Skeletal muscle tissue (tissue), 4 donors: ENCODE results near the gene SLC5A10. TPM values are rescaled to one million over a fixed set of nuclear protein-coding genes. Genes with fewer than 3 reads are reported as not detected.

Experiments
- H3K27ac ChIP-seq: one replicate; pipeline ENCODE4 v1.7.0; 2013; ENCODE audit warnings: mild to moderate bottlenecking, low read depth, low read length, inconsistent platforms
- H3K27me3 ChIP-seq, 3 donors: one replicate each; pipeline ENCODE4 v1.7.0; 2013; ENCODE audit warnings: low read length in 3 of 3; ENCODE audit not compliant: control insufficient read depth in 3 of 3, insufficient read depth in 3 of 3
- H3K36me3 ChIP-seq, 3 donors: one replicate each; pipeline ENCODE4 v1.7.0; 2013; ENCODE audit warnings: low read length in 3 of 3; ENCODE audit not compliant: control insufficient read depth in 3 of 3, insufficient read depth in 3 of 3
- H3K4me1 ChIP-seq, 3 donors: one replicate each; pipeline ENCODE4 v1.7.0; 2013; ENCODE audit warnings: low read length in 3 of 3, mild to moderate bottlenecking in 3 of 3; ENCODE audit not compliant: control insufficient read depth in 3 of 3, insufficient read depth in 3 of 3
- H3K4me3 ChIP-seq, 3 donors: one replicate each; pipeline ENCODE4 v1.7.0; 2013; ENCODE audit warnings: low read length in 3 of 3
- H3K9ac ChIP-seq, 3 donors: one replicate each; pipeline ENCODE4 v1.7.0; 2013; ENCODE audit warnings: low read length in 3 of 3, mild to moderate bottlenecking in 3 of 3, moderate library complexity in 2 of 3, low read depth in 1 of 3
- H3K9me3 ChIP-seq, 3 donors: one replicate each; pipeline ENCODE4 v1.7.0; 2013; ENCODE audit warnings: low read length in 3 of 3; ENCODE audit not compliant: control insufficient read depth in 3 of 3
- total RNA-seq: library from RNA; depleted of rRNA; stranded (reverse); fragments of >200 nt; gene quantifications from one replicate; pipeline ENCODE4 v1.2.3, GENCODE V29; 2014
- donor health status: Osteomylitis.

The SLC5A10 gene
- total RNA-seq, 1 donor from 2014 or later: not detected

- Histone ChIP-seq H3K36me3 (no peaks in the 10 kb centered on the region), H3K4me3 (no peak overlapping the region), H3K27ac (no peak overlapping the region), H3K4me1 (peaks cover 0 to 7% (median 4%) of the 10 kb centered on the region in 3 donors), H3K9ac (no peak overlapping the region), H3K9me3 (no peaks in the 10 kb centered on the region), H3K27me3 (no peaks in the 10 kb centered on the region)
Measured at GRCh38 chr17:18988546-18989173, 36.7 kb downstream of the SLC5A10 start.

GRCh38 chr17:18990331-18990730 is 38.4 kb downstream of the SLC5A10 start:
- H3K4me3 ChIP-seq: no peak overlapping the region
- no peak overlapping the region for H3K27ac ChIP-seq
- H3K4me1 ChIP-seq: peaks cover 0 to 7% (median 4%) of the 10 kb centered on the region in 3 donors
- H3K27me3 ChIP-seq: no peaks in the 10 kb centered on the region
- H3K9me3 ChIP-seq: no peaks in the 10 kb centered on the region
- H3K9ac ChIP-seq: no peak overlapping the region
- no peaks in the 10 kb centered on the region for H3K36me3 ChIP-seq

GRCh38 chr17:18991531-18992315 is 39.8 kb downstream of the SLC5A10 start:
- H3K27ac ChIP-seq: no peak overlapping the region
- H3K9me3 ChIP-seq: no peaks in the 10 kb centered on the region
- no peak overlapping the region for H3K9ac ChIP-seq
- peaks cover 0 to 7% (median 4%) of the 10 kb centered on the region in 3 donors for H3K4me1 ChIP-seq
- H3K36me3 ChIP-seq: no peaks in the 10 kb centered on the region
- H3K4me3 ChIP-seq: no peak overlapping the region
- no peaks in the 10 kb centered on the region for H3K27me3 ChIP-seq

- Histone ChIP-seq H3K4me1 (peaks cover 0 to 7% (median 4%) of the 10 kb centered on the region in 3 donors), H3K9me3 (no peaks in the 10 kb centered on the region), H3K27ac (no peak overlapping the region), H3K27me3 (no peaks in the 10 kb centered on the region), H3K4me3 (no peak overlapping the region), H3K36me3 (no peaks in the 10 kb centered on the region), H3K9ac (no peak overlapping the region)
Measured at GRCh38 chr17:18992454-18993130, 40.6 kb downstream of the SLC5A10 start.

GRCh38 chr17:18993905-18994526 is 42.1 kb downstream of the SLC5A10 start:
- no peaks in the 10 kb centered on the region for H3K36me3 ChIP-seq
- H3K4me1 ChIP-seq: no peaks in the 10 kb centered on the region
- H3K27ac ChIP-seq: no peak overlapping the region
- H3K27me3 ChIP-seq: no peaks in the 10 kb centered on the region
- no peaks in the 10 kb centered on the region for H3K9me3 ChIP-seq
- H3K4me3 ChIP-seq: no peak overlapping the region
- H3K9ac ChIP-seq: no peak overlapping the region

GRCh38 chr17:18994631-18995030 is 42.7 kb downstream of the SLC5A10 start:
- Histone ChIP-seq H3K9ac (no peak overlapping the region), H3K9me3 (no peaks in the 10 kb centered on the region), H3K27ac (no peak overlapping the region), H3K4me1 (no peaks in the 10 kb centered on the region), H3K36me3 (no peaks in the 10 kb centered on the region), H3K4me3 (no peak overlapping the region), H3K27me3 (no peaks in the 10 kb centered on the region)

GRCh38 chr17:18995220-18995619 is 43.3 kb downstream of the SLC5A10 start:
- Histone ChIP-seq H3K9me3 (no peaks in the 10 kb centered on the region), H3K4me3 (no peak overlapping the region), H3K9ac (no peak overlapping the region), H3K4me1 (no peaks in the 10 kb centered on the region), H3K27ac (no peak overlapping the region), H3K36me3 (no peaks in the 10 kb centered on the region), H3K27me3 (no peaks in the 10 kb centered on the region)

- H3K4me3 ChIP-seq: no peak overlapping the region
- H3K27me3 ChIP-seq: no peaks in the 10 kb centered on the region
- no peak overlapping the region for H3K9ac ChIP-seq
- no peaks in the 10 kb centered on the region for H3K9me3 ChIP-seq
- H3K36me3 ChIP-seq: no peaks in the 10 kb centered on the region
- no peak overlapping the region for H3K27ac ChIP-seq
- no peaks in the 10 kb centered on the region for H3K4me1 ChIP-seq
Measured at GRCh38 chr17:18996458-18996857, 44.5 kb downstream of the SLC5A10 start.

GRCh38 chr17:18997650-18998196 is 45.8 kb downstream of the SLC5A10 start:
- H3K9ac ChIP-seq: no peak overlapping the region
- no peak overlapping the region for H3K4me3 ChIP-seq
- no peaks in the 10 kb centered on the region for H3K36me3 ChIP-seq
- no peaks in the 10 kb centered on the region for H3K27me3 ChIP-seq
- no peak overlapping the region for H3K27ac ChIP-seq
- no peaks in the 10 kb centered on the region for H3K4me1 ChIP-seq
- H3K9me3 ChIP-seq: no peaks in the 10 kb centered on the region
